Breast epithelium (tissue), 3 donors: ENCODE results near the gene ATP2B2.

ENCODE experiments used
- CTCF ChIP-seq, 3 donors: fragments of 450-650 bp; IDR thresholded peaks; one replicate each; pipeline ENCODE4 v1.5.1; 2016 to 2017; ENCODE audit warnings: antibody characterized with exemption in 3 of 3, mild to moderate bottlenecking in 3 of 3, moderate library complexity in 3 of 3
- POLR2A ChIP-seq: fragments of 450-650 bp; IDR thresholded peaks from one replicate; pipeline ENCODE4 v1.6.1; 2016; ENCODE audit warnings: antibody characterized with exemption, mild to moderate bottlenecking, moderate library complexity

GRCh38 chr3:10480871-10481378 is 24.5 kb downstream of the ATP2B2 start:
- TF ChIP-seq CTCF (IDR thresholded peaks at IDR 0.05) = no peak
- no peak for TF ChIP-seq POLR2A
